Measurements from ENCODE around the gene SSH2. TPM values are rescaled to one million over a fixed set of nuclear protein-coding genes. Genes with fewer than 3 reads are reported as not detected.

The SSH2 gene
- total RNA-seq, 1 donor from 2014 or later: 74.8 TPM

GRCh38 chr17:29616300-29617048 is 313.6 kb downstream of the SSH2 start:
- no peak for DNase-seq (ENCODE audit: extremely low read depth, low read depth, low spot score)

GRCh38 chr17:29615492-29616299 is 314.3 kb downstream of the SSH2 start:
- DNase-seq (ENCODE audit: extremely low read depth, low read depth, low spot score): no peak

DNA sequence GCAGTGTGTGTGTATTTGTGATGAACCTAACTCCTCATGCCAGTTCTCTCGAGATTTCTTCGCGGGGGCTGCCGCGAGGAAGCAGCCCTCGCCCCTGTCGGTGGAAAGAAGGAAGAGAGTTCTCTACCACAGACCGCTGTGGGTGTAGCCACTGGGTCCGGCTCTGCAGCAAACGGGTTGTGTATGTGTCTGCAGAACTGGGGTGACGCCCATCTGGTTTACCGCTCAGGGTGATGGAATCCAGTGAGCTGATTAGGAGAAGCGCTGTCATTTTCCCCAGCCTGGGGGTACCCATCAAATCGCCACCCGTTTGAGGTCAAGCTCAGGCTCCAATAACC is 315.0 kb downstream of the SSH2 start:
- no peak for DNase-seq (ENCODE audit: extremely low read depth, low read depth, low spot score)

DNA sequence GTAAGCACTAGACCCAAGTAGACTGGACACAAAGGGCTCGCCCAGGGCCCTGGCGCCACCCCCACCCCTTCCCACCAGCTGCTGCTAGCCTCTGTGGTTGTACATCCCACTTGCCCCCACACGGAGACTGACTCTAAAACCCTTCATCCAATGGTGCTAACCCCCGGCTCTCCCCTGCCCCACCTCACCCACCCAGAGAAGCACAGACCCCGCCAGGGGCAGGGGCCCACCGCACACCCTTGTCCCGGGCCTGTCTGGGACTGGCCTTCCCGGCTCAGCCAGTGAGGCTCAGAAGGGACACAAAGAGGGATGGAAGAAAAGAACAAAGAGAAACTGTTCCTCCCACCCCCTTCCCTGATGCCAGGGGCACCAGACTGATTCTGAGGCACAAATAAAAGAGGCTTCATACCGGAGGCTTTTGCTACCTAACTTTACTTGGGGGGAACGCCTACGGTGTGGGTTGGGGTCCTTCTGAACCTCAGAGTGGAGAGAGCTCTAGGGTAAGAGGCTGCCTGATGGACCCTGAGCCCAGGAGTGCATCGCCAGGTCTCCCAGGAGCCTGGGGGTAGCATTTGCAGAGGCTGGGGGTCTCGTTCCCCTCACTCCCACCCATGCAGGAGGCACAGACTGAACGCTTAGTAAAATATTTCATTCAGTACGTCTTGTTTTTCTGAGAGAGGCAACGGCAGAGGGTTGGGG is 315.5 kb downstream of the SSH2 start:
- DNase-seq (ENCODE audit: extremely low read depth, low read depth, low spot score): no peak

DNA sequence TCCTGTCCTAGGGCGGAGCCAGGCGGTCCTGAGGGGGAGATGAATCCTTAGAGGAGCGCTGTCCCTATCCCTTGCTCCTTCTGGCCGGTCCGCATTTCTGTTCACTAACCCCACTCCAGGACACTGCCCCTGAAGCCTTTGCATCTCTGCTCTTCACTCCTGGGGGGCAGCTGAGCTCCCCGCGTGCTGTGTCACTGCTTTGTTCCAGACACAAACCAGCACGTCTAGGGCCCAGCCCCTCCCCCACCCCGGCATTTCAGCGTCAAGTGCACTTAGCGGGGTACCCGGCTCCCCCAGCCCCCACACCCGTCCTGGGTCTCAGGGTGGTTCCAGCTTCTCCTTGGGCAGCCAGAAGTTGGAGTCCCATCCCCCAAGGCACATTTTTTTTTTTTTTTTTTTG is 316.2 kb downstream of the SSH2 start:
- no peak for DNase-seq (ENCODE audit: extremely low read depth, low read depth, low spot score)

DNA sequence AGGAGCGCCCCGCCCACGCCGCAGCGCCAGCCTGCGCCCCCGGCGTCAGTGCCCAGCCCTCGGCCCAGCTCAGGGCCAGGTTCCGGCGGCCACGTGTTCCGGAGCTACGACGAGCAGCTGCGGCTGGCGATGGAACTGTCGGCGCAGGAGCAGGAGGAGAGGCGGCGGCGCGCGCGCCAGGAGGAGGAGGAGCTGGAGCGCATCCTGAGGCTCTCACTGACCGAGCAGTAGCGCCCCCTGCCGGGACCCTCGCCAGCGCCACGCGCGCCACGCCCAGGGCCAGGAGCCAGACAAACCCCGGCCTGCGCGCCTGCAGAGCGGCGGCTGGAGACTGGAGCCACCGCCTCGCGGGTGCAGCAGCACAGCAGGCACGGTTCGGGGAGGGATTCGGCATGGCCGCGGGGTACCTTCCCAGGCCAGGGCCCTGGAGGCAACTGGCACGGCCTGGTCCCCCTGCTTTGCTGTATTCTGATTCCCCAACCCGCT is 316.6 kb downstream of the SSH2 start:
- no peak for DNase-seq (ENCODE audit: extremely low read depth, low read depth, low spot score)

- no peak for DNase-seq (ENCODE audit: extremely low read depth, low read depth, low spot score)
Measured at GRCh38 chr17:29612404-29613280, 317.4 kb downstream of the SSH2 start.

DNA sequence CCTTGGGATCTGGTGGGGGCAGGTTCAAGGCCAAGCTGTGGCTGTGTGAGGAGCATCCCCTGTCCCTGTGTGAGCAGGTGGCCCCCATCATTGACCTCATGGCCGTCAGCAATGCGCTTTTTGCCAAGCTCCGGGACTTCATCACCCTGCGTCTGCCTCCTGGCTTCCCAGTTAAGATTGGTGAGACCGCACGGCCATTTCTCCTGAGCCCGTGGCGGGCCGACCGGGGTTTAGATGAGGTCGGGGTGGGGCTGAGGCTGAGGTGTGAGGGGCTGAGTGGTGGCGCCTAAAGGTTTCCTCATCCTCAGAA is 318.0 kb downstream of the SSH2 start:
- DNase-seq (ENCODE audit: extremely low read depth, low read depth, low spot score): no peak

GRCh38 chr17:29611351-29612093 is 318.5 kb downstream of the SSH2 start:
- DNase-seq (ENCODE audit: extremely low read depth, low read depth, low spot score): no peak

GRCh38 chr17:29610395-29610794 is 319.6 kb downstream of the SSH2 start:
- DNase-seq (ENCODE audit: extremely low read depth, low read depth, low spot score): no peak

- no peak for DNase-seq (ENCODE audit: extremely low read depth, low read depth, low spot score)
Measured at GRCh38 chr17:29608986-29609385, 321.0 kb downstream of the SSH2 start.

- DNase-seq (ENCODE audit: extremely low read depth, low read depth, low spot score): no peak
Measured at GRCh38 chr17:29607557-29608195, 322.4 kb downstream of the SSH2 start.

GRCh38 chr17:29603109-29603674 is 326.8 kb downstream of the SSH2 start:
- no peak for DNase-seq (ENCODE audit: extremely low read depth, low read depth, low spot score)

- DNase-seq (ENCODE audit: extremely low read depth, low read depth, low spot score): no peak
Measured at GRCh38 chr17:29597361-29598172, 332.5 kb downstream of the SSH2 start.

GRCh38 chr17:29596811-29597210 is 333.2 kb downstream of the SSH2 start:
- no peak for DNase-seq (ENCODE audit: extremely low read depth, low read depth, low spot score)

DNA sequence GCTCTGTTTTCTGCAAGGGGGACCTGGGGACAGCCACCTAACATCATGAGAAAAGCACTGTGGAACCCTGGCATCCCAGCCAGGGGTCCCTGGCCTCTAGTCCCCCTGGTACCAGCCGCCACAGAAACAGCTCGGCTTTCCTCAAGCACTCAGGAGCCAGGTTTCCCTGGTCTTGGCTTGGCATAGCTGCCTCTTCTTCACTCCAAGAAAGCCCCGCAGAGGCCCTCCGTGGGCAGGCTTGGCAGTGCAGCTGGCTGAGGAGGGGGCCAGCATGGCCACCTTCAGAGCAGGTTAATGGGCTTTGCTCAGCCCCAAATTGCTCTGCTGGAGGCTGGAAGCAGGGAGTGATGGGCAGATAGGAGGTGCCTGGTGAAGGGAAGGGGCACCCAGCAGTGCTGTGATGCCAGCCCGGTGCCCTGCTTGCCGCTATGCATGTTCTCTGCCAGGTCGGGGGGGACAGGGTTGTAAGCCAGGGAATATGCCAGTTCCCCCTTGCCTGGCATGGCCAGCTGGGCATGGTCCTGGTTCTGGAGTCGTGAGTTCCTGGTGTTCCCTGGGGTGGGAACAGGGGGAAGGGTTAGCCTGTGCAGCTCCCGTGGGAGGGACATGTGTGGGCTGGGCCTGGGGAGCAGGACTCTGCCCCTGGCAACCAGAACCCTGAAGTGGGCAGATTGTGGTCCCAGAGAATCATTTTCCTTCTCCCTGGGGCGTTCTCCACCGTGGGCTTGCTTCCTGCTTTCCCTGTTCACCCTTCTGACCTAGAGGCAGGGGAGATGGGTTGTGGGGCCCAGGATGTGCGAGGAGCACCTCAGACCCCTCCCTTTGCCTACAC is 333.9 kb downstream of the SSH2 start:
- DNase-seq (ENCODE audit: extremely low read depth, low read depth, low spot score): no peak

DNA sequence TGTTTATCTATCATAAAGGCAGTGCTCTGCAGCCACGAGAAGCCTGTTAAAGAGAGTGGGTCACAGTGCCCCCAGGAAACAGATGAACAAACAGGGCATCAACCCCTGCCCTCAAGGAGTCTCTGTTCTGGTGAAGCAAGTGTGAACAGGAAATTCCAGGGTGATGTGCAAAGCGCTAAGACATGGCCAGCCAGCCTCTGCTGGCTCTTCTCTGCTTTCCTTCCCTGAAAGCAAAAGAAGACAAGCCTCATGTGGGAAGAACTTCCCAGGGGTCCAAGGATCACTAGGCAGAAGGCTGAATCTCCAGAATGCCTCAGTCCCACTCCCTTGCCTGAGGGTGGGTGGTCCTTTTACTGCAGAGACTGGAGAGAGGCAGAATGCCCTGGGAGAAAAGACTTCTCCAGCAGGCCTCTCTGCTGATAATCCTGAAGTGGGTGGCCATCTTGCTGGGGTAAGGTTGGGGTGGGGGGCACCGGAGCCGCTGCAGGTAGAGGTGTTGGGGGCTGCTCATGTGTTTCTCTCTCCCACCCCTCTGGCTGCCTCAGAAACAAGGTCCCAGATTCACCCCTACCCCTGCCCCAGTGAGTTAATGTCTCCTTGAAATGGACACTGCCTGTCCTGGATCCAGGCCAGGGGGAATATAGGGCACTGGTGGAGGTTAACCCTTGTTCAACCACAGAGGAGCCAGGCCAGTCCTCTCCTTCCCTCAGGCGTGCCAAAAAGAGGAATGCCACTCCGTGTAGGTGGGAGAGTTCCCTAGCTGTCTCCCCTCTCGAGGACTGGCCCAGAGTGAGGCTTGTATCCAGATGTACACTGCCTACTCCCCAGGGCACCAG is 334.7 kb downstream of the SSH2 start:
- DNase-seq (ENCODE audit: extremely low read depth, low read depth, low spot score): no peak
